GM12878 (cell line): ENCODE measurements around the gene ZBED1. TPM values are rescaled to one million over a fixed set of nuclear protein-coding genes. Genes with fewer than 3 reads are reported as not detected.

Experiments used
- ATAC-seq: fragments of 200-7000 bp; cut with Tn5 transposase; 3 replicates; pipeline ENCODE4 v1.9.1; 2020; ENCODE audit warnings: mild to moderate bottlenecking, moderate library complexity
- BruUV-seq: library from RNA; stranded (reverse); fragments of 400-500 nt; replicated peaks from 2 replicates; lab custom pipeline; 2021; lab: Mats Ljungman, UMichigan
- CTCF ChIA-PET: fragments of 300-600 bp; sonication (Branson Sonifier 250); formaldehyde crosslinking; extraction: SDS; loops from one replicate; lab custom pipeline; 2021; ENCODE audit warnings: inconsistent platforms; lab: Yijun Ruan, JAX
- POLR2A ChIA-PET: fragments of 350-600 bp; formaldehyde crosslinking; extraction: SDS; loops from one replicate; lab custom pipeline; 2021; ENCODE audit warnings: inconsistent platforms; lab: Charles Lee
- RAD21 ChIA-PET: fragments of 300-600 bp; sonication (Branson Sonifier 250); formaldehyde crosslinking; loops from one replicate; lab custom pipeline; 2023; ENCODE audit warnings: antibody characterized with exemption; ENCODE audit not compliant: unreplicated experiment; lab: Charles Lee
- SMC1A ChIA-PET: fragments of 300-600 bp; sonication (Branson Sonifier 250); formaldehyde crosslinking; loops from one replicate; lab custom pipeline; 2023; ENCODE audit not compliant: unreplicated experiment, uncharacterized antibody; lab: Charles Lee
- DNase-seq: peaks from one replicate; pipeline ENCODE4 v3.0.0-alpha.2; 2011; ENCODE audit warnings: low read depth, low spot score
- FAIRE-seq: peaks from 3 replicates; lab custom pipeline; 2011; peaks lifted over from hg19 to GRCh38; lab: Jason Lieb, UNC
- H2AFZ ChIP-seq: 2 replicates; pipeline ENCODE4 v1.6.0; 2011; ENCODE audit warnings: low read depth, low read length, control low read depth; ENCODE audit not compliant: control insufficient read depth
- H3K27ac ChIP-seq: 2 replicates; pipeline ENCODE4 v1.5.1; 2011; ENCODE audit warnings: control low read depth; ENCODE audit not compliant: control insufficient read depth, insufficient read depth
- H3K27me3 ChIP-seq, 2 experiments: replicated peaks in 1 of 2; 2 replicates each; pipeline versions ENCODE4 v1.6.0 to v1.6.1; 2011; ENCODE audit warnings: low read length in 1 of 2; ENCODE audit not compliant: control insufficient read depth in 2 of 2, insufficient read depth in 2 of 2
- H3K36me3 ChIP-seq, 2 experiments: 2 replicates each; pipeline ENCODE4 v1.5.1; 2011; ENCODE audit warnings: low read length in 1 of 2; ENCODE audit not compliant: control insufficient read depth in 2 of 2, insufficient read depth in 2 of 2
- H3K4me1 ChIP-seq: 2 replicates; pipeline ENCODE4 v1.6.1; 2011; ENCODE audit warnings: mild to moderate bottlenecking, low read length, moderate library complexity, mixed read lengths; ENCODE audit not compliant: control insufficient read depth, insufficient read depth
- H3K4me2 ChIP-seq: 2 replicates; pipeline ENCODE4 v1.6.0; 2011; ENCODE audit warnings: control low read depth; ENCODE audit not compliant: control insufficient read depth, insufficient read depth
- H3K4me3 ChIP-seq: fragments of 200-600 bp; sonication (generic); 2 replicates; pipeline ENCODE4 v1.5.1; 2016
- H3K79me2 ChIP-seq: 2 replicates; pipeline ENCODE4 v1.6.0; 2011; ENCODE audit warnings: low read length; ENCODE audit not compliant: control insufficient read depth, insufficient read depth
- H3K9ac ChIP-seq: 2 replicates; pipeline ENCODE4 v1.8.0; 2011; ENCODE audit warnings: low read length, control low read depth, mixed read lengths; ENCODE audit not compliant: control insufficient read depth, insufficient read depth
- H3K9me3 ChIP-seq: replicated peaks from 3 replicates; pipeline ENCODE4 v1.5.1; 2011; ENCODE audit warnings: mild to moderate bottlenecking, low read length; ENCODE audit not compliant: control insufficient read depth, insufficient read depth
- H4K20me1 ChIP-seq: 2 replicates; pipeline ENCODE4 v1.6.0; 2011; ENCODE audit not compliant: control insufficient read depth, insufficient read depth
- EP300 ChIP-seq, 2 experiments: fragments of 150-350 bp in 1 of 2; IDR thresholded peaks; 2 replicates each; pipeline ENCODE4 v1.6.1; 2011 to 2012; ENCODE audit warnings: low read depth in 2 of 2, low read length in 2 of 2, borderline replicate concordance in 1 of 2, improper control_type of control experiment in 1 of 2, inconsistent platforms in 1 of 2; ENCODE audit not compliant: control insufficient read depth in 1 of 2
- KLF5 ChIP-seq: fragments of 450-650 bp; IDR thresholded peaks from 2 replicates; pipeline ENCODE4 v1.6.1; 2014; ENCODE audit warnings: mild to moderate bottlenecking; ENCODE audit not compliant: partially characterized antibody
- PAX8 ChIP-seq: fragments of 450-650 bp; IDR thresholded peaks from 2 replicates; pipeline ENCODE4 v1.6.1; 2017; ENCODE audit warnings: mild to moderate bottlenecking, moderate library complexity
- ZNF217 ChIP-seq: fragments of 450-650 bp; IDR thresholded peaks from 2 replicates; pipeline ENCODE4 v1.6.1; 2017; ENCODE audit warnings: antibody characterized with exemption, mild to moderate bottlenecking
- WGBS: methylation state at CpG from one replicate; pipeline ENCODE4 v1.1.6; 2016; ENCODE audit warnings: low lambda C conversion rate; ENCODE audit not compliant: insufficient replicate concordance, insufficient coverage; ENCODE audit errors: missing lambda C conversion rate; 5-methylcytosine and 5-hydroxymethylcytosine counted together
- in situ Hi-C: fragments of 300-500 bp; cut with MboI; formaldehyde crosslinking; loops from 9 replicates; pipeline ENCODE4 v1.14.3; 2018; ENCODE audit warnings: mixed read lengths
- intact Hi-C: fragments of 100-400 bp; cut with micrococcal nuclease; formaldehyde crosslinking; loops from one replicate; pipeline ENCODE4 v1.14.2; 2022; ENCODE audit not compliant: unreplicated experiment
- polyA plus RNA-seq, 11 experiments: library from polyadenylated mRNA; depleted of rRNA in 4 of 11; unstranded in 6 of 11; stranded (reverse) in 5 of 11; fragments of >200 nt; fragmentation: Nextera tagmentation in 4 of 11; fragmentation: Illumina TruSeq in 1 of 11; extraction: Ambion mirVana in 4 of 11; extraction: Trizol in 1 of 11; gene quantifications; 1 replicate in 1 of 11; 2 replicates in 10 of 11; pipeline versions ENCODE4 v1.2.1 to v1.2.3, GENCODE V29; 2011 to 2016; ENCODE audit warnings: inconsistent platforms in 2 of 11, missing spikeins in 2 of 11, low read depth in 1 of 11
- total RNA-seq, 4 experiments: library from RNA; depleted of rRNA in 3 of 4; stranded (reverse); fragments of >200 nt in 3 of 4; fragmentation: Illumina TruSeq in 1 of 4; extraction: Trizol in 1 of 4; gene quantifications; 2 replicates each; pipeline versions ENCODE4 v1.2.1 to v1.2.3, GENCODE V29; 2013 to 2021
- TF ChIP-seq, protein P1 (sequence below): fragments of 450-650 bp; IDR thresholded peaks from 2 replicates; pipeline ENCODE4 v1.6.1; 2017; ENCODE audit warnings: mild to moderate bottlenecking

Gene ZBED1
- total and polyA plus RNA-seq, 10 of the 15 experiments (the other 5 are each of a cell fraction or from before 2014, with no cell fraction given): 1.9 to 75.5 (median 40.5) TPM

DNA sequence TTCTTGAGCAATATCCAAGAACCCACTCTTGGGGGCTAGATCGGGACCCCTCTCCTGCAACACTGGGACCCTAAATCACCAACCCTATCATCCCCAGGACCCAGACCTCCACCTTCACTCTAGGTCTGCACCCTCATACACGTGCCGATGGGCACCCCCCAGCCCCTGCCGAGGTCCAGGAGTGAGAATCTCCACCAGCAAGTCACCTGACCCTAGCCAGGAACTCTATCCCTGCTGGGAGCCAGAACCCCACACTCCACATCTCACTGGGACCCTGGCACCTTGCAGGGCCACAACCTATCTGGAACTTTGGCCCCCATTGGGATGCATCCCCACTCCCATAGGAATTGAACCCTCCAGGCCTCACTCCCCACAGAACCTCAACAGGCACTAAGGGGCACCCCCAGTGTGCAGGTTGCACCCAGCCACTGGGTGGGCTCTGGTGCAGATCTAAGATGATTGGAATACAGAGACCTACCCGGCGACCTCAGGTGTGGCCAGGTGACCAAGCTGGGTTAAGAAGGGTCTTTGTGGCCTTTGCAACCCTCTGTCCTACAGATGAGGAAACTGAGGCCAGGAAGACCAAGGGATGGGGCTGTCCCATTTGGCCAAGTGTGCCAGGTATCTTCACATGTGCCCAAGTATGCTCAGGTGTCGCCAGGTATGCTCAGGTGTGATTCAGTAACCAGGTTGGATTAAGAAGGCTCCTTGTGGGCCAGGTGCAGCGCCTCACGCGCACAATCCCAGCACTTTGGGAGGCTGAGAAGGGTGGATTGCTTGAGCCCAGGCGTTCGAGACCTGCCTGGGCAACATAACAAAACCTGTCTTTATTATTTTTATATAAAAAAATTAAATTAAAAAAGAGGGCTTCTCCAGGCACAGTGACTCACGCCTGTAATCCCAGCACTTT is 3.1 kb upstream of the ZBED1 start:
- FAIRE-seq (no peak), DNase-seq (no peak), ATAC-seq (no peak)
- Histone ChIP-seq H3K79me2 (peaks cover 17% of the 10 kb centered on the region), H4K20me1 (no peaks in the 10 kb centered on the region), H3K9ac (no peak overlapping the region), H3K27me3 (no peaks in the 10 kb centered on the region), H3K4me3 (no peak overlapping the region), H3K4me1 (peaks cover 14% of the 10 kb centered on the region), H3K9me3 (peaks cover 3% of the 10 kb centered on the region; the same call in 1 of the 3 replicates), H3K36me3 (no peaks in the 10 kb centered on the region), H3K4me2 (no peak overlapping the region), H3K27ac (no peak overlapping the region), H2AFZ (no peak overlapping the region)
- intact Hi-C loops (no loop called here), in situ Hi-C loops (loop anchor here (10.0 to 25.0 kb wide), 2 partner anchors 849 to 1042 kb away; partner anchors contain the start of gene ASMTL)
- ChIA-PET SMC1A (no interaction called here), RAD21 (no interaction called here), POLR2A (no interaction called here), CTCF (no interaction called here)
- no TSS peak for BruUV-seq
- 85% methylated on average over 13 of the region's 13 CpGs for WGBS
- TF ChIP-seq EP300 (IDR thresholded peaks at IDR 0.05; ENCODE audit: borderline replicate concordance in 1 of 2, control insufficient read depth in 1 of 2, low read depth in 2 of 2, low read length in 2 of 2) (no peak), PAX8 (no peak), KLF5 (no peak), ZNF217 (no peak)
- TF ChIP-seq, protein P1, sequence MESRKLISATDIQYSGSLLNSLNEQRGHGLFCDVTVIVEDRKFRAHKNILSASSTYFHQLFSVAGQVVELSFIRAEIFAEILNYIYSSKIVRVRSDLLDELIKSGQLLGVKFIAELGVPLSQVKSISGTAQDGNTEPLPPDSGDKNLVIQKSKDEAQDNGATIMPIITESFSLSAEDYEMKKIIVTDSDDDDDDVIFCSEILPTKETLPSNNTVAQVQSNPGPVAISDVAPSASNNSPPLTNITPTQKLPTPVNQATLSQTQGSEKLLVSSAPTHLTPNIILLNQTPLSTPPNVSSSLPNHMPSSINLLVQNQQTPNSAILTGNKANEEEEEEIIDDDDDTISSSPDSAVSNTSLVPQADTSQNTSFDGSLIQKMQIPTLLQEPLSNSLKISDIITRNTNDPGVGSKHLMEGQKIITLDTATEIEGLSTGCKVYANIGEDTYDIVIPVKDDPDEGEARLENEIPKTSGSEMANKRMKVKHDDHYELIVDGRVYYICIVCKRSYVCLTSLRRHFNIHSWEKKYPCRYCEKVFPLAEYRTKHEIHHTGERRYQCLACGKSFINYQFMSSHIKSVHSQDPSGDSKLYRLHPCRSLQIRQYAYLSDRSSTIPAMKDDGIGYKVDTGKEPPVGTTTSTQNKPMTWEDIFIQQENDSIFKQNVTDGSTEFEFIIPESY: no peak
